Measurements from ENCODE around the gene ADAMTS12. TPM values are rescaled to one million over a fixed set of nuclear protein-coding genes. Genes with fewer than 3 reads are reported as not detected.

The ADAMTS12 gene
- total RNA-seq, 1 donor: 6.9 TPM

DNA sequence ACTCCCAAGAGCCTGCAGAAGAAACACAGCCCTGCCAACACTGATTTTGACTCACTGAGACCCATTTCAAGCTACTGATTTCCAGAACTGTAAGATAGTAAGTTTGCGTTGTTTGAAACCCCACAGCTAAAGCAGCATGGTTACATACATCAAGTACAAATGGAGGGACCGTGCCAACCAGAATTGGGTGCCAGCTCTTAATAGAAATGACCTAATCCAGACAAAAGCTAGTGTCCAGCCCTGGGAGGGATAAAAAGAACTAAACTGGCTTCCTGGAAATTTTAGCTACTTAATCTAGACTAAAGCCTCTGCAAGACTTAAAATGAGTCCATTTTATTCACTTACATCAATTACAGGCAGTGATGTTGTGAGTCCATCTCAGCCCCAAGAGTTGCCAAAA, 122.6 kb downstream of the ADAMTS12 start:
- H4K20me1 ChIP-seq (ENCODE audit: insufficient read depth, low read length): peaks cover 7% of the 10 kb centered on the region
- peaks cover 22% of the 10 kb centered on the region for H3K4me1 ChIP-seq (ENCODE audit: insufficient read depth, low read length)

DNA sequence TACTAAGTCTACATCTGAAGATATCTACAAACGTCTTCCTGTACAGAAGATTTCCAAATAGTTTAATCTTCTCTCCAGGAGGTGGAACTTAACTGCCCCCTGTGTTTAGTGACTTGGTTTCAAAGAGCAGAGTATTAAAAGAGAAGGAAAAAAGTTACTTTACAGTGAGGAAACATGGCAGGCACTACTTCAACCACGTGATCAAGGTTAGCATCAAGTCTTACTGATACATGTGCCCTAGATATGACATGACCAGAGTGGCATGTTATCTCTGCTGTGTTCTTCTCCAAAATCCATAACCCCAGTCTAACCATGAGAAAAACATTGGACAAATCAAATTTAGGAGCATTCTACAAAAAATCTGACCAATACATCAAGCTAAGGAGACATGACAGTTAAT, 125.8 kb downstream of the ADAMTS12 start:
- H3K79me2 ChIP-seq (ENCODE audit: insufficient read depth, low read length): peaks cover 31% of the 10 kb centered on the region
- peaks cover 12% of the 10 kb centered on the region for H3K4me1 ChIP-seq (ENCODE audit: insufficient read depth, low read length)
- TF ChIP-seq, protein P1, sequence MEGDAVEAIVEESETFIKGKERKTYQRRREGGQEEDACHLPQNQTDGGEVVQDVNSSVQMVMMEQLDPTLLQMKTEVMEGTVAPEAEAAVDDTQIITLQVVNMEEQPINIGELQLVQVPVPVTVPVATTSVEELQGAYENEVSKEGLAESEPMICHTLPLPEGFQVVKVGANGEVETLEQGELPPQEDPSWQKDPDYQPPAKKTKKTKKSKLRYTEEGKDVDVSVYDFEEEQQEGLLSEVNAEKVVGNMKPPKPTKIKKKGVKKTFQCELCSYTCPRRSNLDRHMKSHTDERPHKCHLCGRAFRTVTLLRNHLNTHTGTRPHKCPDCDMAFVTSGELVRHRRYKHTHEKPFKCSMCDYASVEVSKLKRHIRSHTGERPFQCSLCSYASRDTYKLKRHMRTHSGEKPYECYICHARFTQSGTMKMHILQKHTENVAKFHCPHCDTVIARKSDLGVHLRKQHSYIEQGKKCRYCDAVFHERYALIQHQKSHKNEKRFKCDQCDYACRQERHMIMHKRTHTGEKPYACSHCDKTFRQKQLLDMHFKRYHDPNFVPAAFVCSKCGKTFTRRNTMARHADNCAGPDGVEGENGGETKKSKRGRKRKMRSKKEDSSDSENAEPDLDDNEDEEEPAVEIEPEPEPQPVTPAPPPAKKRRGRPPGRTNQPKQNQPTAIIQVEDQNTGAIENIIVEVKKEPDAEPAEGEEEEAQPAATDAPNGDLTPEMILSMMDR (IDR thresholded peaks at IDR 0.05; ENCODE audit: extremely low read depth, low read depth, low read length): no peak
- no peak overlapping the region for H3K4me2 ChIP-seq (ENCODE audit: insufficient read depth, low read length)
- H4K20me1 ChIP-seq (ENCODE audit: insufficient read depth, low read length): peaks cover 5% of the 10 kb centered on the region
- no peak overlapping the region for H2AFZ ChIP-seq (ENCODE audit: low read length)
- no peaks in the 10 kb centered on the region for H3K9me3 ChIP-seq (ENCODE audit: low read depth, low read length)
- no peak overlapping the region for H3K4me3 ChIP-seq (ENCODE audit: insufficient read depth, low read length)
- DNase-seq (ENCODE audit: insufficient read length, low spot score, missing footprints): no peak
- H3K27ac ChIP-seq (ENCODE audit: low read depth, low read length): no peak overlapping the region
- H3K36me3 ChIP-seq (ENCODE audit: insufficient read depth, low read length): no peaks in the 10 kb centered on the region
- no peaks in the 10 kb centered on the region for H3K27me3 ChIP-seq (ENCODE audit: insufficient read depth, low read length)

More for the DNA sequence above, 122.6 kb downstream of the ADAMTS12 start:
- Histone ChIP-seq H3K9me3 (ENCODE audit: low read depth, low read length) (no peaks in the 10 kb centered on the region), H3K27ac (ENCODE audit: low read depth, low read length) (no peak overlapping the region), H3K27me3 (ENCODE audit: insufficient read depth, low read length) (no peaks in the 10 kb centered on the region), H2AFZ (ENCODE audit: low read length) (no peak overlapping the region), H3K4me2 (ENCODE audit: insufficient read depth, low read length) (no peak overlapping the region), H3K36me3 (ENCODE audit: insufficient read depth, low read length) (no peaks in the 10 kb centered on the region), H3K4me3 (ENCODE audit: insufficient read depth, low read length) (no peak overlapping the region), H3K79me2 (ENCODE audit: insufficient read depth, low read length) (peaks cover 39% of the 10 kb centered on the region)
- TF ChIP-seq, protein P1 (IDR thresholded peaks at IDR 0.05; ENCODE audit: extremely low read depth, low read depth, low read length): no peak
- no peak for DNase-seq (ENCODE audit: insufficient read length, low spot score, missing footprints)

DNA sequence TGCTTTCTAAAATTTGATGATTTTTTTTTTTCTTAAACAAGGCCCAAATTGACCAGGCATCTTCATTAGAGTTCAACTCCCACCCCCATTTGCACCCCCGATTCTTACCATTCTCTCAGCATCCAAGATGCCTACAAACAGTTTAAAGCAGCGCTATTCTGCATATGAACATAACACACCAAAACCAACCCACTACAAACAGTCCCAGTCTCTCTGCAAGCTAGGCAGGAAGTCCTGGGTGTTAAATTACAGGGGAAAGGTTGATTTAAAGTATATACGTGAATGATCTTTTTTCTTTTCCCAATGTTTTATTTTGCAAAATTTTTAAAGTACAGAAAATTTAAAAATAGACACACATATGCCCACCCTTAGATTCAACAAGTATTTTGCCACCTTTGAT, 127.0 kb downstream of the ADAMTS12 start:
- no peaks in the 10 kb centered on the region for H3K27me3 ChIP-seq (ENCODE audit: insufficient read depth, low read length)
- H3K4me1 ChIP-seq (ENCODE audit: insufficient read depth, low read length): peaks cover 14% of the 10 kb centered on the region
- no peak overlapping the region for H2AFZ ChIP-seq (ENCODE audit: low read length)
- peaks cover 5% of the 10 kb centered on the region for H4K20me1 ChIP-seq (ENCODE audit: insufficient read depth, low read length)
- no peak overlapping the region for H3K4me2 ChIP-seq (ENCODE audit: insufficient read depth, low read length)
- H3K9me3 ChIP-seq (ENCODE audit: low read depth, low read length): no peaks in the 10 kb centered on the region
- H3K27ac ChIP-seq (ENCODE audit: low read depth, low read length): no peak overlapping the region
- H3K79me2 ChIP-seq (ENCODE audit: insufficient read depth, low read length): peaks cover 26% of the 10 kb centered on the region
- no peaks in the 10 kb centered on the region for H3K36me3 ChIP-seq (ENCODE audit: insufficient read depth, low read length)
- H3K4me3 ChIP-seq (ENCODE audit: insufficient read depth, low read length): no peak overlapping the region
- no peak for DNase-seq (ENCODE audit: insufficient read length, low spot score, missing footprints)
- TF ChIP-seq, protein P1 (IDR thresholded peaks at IDR 0.05; ENCODE audit: extremely low read depth, low read depth, low read length): no peak

DNA sequence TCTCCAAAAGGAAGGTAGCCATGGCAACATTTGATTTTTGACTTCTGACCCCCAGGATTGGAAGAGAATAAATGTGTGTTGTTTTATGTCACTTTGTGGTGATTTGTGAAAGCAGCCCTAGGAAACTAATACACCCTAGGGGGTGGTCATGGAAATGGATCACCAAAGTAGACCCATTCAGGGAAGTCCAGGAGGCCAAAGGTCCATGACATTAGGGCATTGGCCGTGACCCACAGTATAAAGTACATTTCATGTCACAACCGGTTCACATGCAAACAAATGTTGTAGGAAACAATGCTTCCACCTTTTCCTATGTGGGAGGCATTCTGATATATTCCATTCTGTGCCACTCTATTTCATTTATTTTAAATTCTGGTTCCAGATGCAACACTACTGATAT, 128.4 kb downstream of the ADAMTS12 start:
- Histone ChIP-seq H3K27ac (ENCODE audit: low read depth, low read length) (no peak overlapping the region), H3K9me3 (ENCODE audit: low read depth, low read length) (no peaks in the 10 kb centered on the region), H3K36me3 (ENCODE audit: insufficient read depth, low read length) (no peaks in the 10 kb centered on the region), H3K4me2 (ENCODE audit: insufficient read depth, low read length) (no peak overlapping the region), H2AFZ (ENCODE audit: low read length) (no peak overlapping the region), H3K27me3 (ENCODE audit: insufficient read depth, low read length) (no peaks in the 10 kb centered on the region), H4K20me1 (ENCODE audit: insufficient read depth, low read length) (peaks cover 10% of the 10 kb centered on the region), H3K4me1 (ENCODE audit: insufficient read depth, low read length) (peaks cover 14% of the 10 kb centered on the region), H3K4me3 (ENCODE audit: insufficient read depth, low read length) (no peak overlapping the region), H3K79me2 (ENCODE audit: insufficient read depth, low read length) (peaks cover 22% of the 10 kb centered on the region)
- no peak for DNase-seq (ENCODE audit: insufficient read length, low spot score, missing footprints)
- TF ChIP-seq, protein P1 (IDR thresholded peaks at IDR 0.05; ENCODE audit: extremely low read depth, low read depth, low read length): no peak
